Activated CD8-positive, alpha-beta T cell treated with anti-CD3 and anti-CD28 coated beads, Interleukin-2, amount 10 ng/mL, durations not matched to agents 7 days and 5 days (primary cell): ENCODE results near the gene WWOX. TPM values are rescaled to one million over a fixed set of nuclear protein-coding genes. Genes with fewer than 3 reads are reported as not detected.
A peak's percentile ranks its signal among the peaks of the same experiment; 100 is the strongest.

Experiments
- ATAC-seq: fragments of 150-1000 bp; cut with Tn5 transposase; one replicate; pipeline ENCODE4 v1.10.0; 2021; ENCODE audit warnings: moderate library complexity
- CTCF ChIA-PET: fragments of 350-600 bp; sonication (Branson Sonifier 250); formaldehyde crosslinking; loops from one replicate; lab custom pipeline; 2021; ENCODE audit warnings: antibody characterized with exemption; lab: Charles Lee
- POLR2A ChIA-PET: fragments of 350-600 bp; sonication (Branson Sonifier 250); formaldehyde crosslinking; loops from one replicate; lab custom pipeline; 2021; ENCODE audit warnings: antibody characterized with exemption; lab: Charles Lee
- DNase-seq: peaks from one replicate; pipeline ENCODE4 v3.0.0-alpha.2; 2020
- H3K27ac Mint-ChIP-seq: one replicate; pipeline ENCODE4 v1.8.0; 2021; ENCODE audit warnings: mild to moderate bottlenecking, mixed read lengths
- H3K27me3 Mint-ChIP-seq: one replicate; pipeline ENCODE4 v1.8.0; 2021; ENCODE audit warnings: low read depth, mixed read lengths
- H3K36me3 Mint-ChIP-seq: one replicate; pipeline ENCODE4 v1.8.0; 2021; ENCODE audit warnings: low read depth, mixed read lengths
- H3K4me1 Mint-ChIP-seq: one replicate; pipeline ENCODE4 v1.8.0; 2021; ENCODE audit warnings: low read depth, mixed read lengths
- H3K4me3 Mint-ChIP-seq: one replicate; pipeline ENCODE4 v1.8.0; 2021; ENCODE audit warnings: mild to moderate bottlenecking, mixed read lengths
- H3K9me3 Mint-ChIP-seq: one replicate; pipeline ENCODE4 v1.8.0; 2022; ENCODE audit warnings: mixed read lengths; ENCODE audit not compliant: insufficient read depth
- total RNA-seq, 2 experiments: library from RNA; stranded (reverse); gene quantifications; one replicate each; pipeline ENCODE4 v1.2.3, GENCODE V29; 2021

The WWOX gene
- total RNA-seq, 2 experiments from 2014 or later: 34.4 to 34.9 TPM

DNA sequence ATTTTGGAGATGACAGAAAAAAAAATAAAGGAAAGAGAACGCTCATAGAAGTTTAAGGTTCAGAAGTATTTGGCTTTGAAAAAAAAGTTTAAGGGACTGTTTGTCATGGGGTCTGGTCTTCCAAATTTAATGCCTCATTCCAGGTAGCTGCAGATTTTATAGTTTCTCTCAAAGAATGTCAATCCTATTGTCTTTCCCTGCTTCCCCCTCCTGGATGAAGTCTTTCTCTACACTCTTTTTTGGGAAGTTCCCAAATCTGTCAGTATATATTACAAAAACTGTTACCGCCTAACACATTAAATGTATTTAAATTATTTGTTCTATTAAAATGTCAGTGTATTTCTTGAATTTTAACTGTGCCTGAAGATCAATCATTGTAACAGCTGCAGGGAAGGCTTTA is 1043.6 kb downstream of the WWOX start:
- POLR2A ChIA-PET: no interaction called here
- no peak for ATAC-seq
- Mint-ChIP-seq H3K9me3 (no peaks in the 10 kb centered on the region), H3K27ac (no peak overlapping the region), H3K4me3 (no peak overlapping the region), H3K4me1 (no peaks in the 10 kb centered on the region), H3K27me3 (peaks cover 3% of the 10 kb centered on the region), H3K36me3 (no peaks in the 10 kb centered on the region)
- DNase-seq: no peak
- CTCF ChIA-PET: no interaction called here

DNA sequence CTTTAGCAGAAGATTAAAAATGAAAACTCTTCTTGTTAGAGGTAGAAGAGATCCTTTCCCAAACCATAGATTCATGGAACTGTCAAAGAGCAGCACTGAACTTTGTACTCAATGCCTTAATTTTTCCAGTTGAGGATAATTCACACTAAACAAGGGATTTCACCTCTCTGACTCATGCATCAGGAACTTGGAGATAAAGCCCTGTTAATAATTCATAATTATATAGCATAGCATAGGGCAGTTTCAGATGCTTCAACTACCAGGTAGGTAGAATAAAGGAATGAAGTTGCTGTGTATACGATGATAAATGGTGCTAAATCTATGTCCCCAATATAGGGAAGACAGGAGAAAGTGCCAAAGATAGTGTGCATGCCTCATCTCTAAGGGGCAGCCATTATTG is 1050.7 kb downstream of the WWOX start:
- no peaks in the 10 kb centered on the region for H3K9me3 Mint-ChIP-seq
- H3K4me1 Mint-ChIP-seq: no peaks in the 10 kb centered on the region
- no peaks in the 10 kb centered on the region for H3K36me3 Mint-ChIP-seq
- no peak overlapping the region for H3K4me3 Mint-ChIP-seq
- ATAC-seq: no peak
- H3K27me3 Mint-ChIP-seq: peaks cover 3% of the 10 kb centered on the region
- POLR2A ChIA-PET: no interaction called here
- DNase-seq: no peak
- CTCF ChIA-PET: interaction anchor here (1.3 kb wide), 1 partner anchor 12 kb away, joined by 4 read pairs; no protein-coding TSS in a partner anchor
- no peak overlapping the region for H3K27ac Mint-ChIP-seq

DNA sequence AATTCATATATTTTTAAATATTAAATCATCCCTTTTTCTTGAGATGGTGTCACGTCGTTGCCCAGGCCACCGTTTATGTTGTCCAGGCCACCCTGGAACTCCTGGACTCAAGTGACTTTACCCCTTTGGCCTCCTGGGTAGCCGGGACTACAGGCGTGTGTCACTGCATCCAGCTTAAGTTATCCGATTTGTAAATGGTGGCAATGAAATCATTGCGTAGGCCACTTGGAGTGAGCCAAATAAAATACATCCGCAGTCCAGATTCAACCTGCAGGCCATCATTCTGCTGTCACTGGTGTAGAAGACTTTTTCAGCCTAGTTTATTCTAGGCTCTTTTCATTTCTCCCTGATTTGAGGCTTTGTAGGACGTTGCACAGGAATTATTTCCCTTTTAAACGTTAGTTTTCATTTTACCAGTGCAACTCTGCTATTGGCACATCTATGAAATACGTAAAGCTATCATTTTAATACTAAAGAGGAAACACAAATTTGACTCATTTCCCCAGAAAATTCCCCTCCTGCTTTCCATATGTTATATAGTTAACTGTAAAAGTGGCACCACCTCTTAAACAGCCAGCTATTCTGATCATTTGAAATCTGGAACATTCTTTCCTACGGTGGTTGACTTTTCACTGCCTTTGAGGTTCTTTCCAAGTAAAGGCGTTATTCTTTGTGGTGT is 1051.3 kb downstream of the WWOX start:
- no peak overlapping the region for H3K4me3 Mint-ChIP-seq
- DNase-seq (no peak), ATAC-seq (no peak)
- H3K4me1 Mint-ChIP-seq: peaks cover 2% of the 10 kb centered on the region
- H3K36me3 Mint-ChIP-seq: no peaks in the 10 kb centered on the region
- ChIA-PET CTCF (no interaction called here), POLR2A (no interaction called here)
- H3K9me3 Mint-ChIP-seq: no peaks in the 10 kb centered on the region
- peaks cover 3% of the 10 kb centered on the region for H3K27me3 Mint-ChIP-seq
- no peak overlapping the region for H3K27ac Mint-ChIP-seq

DNA sequence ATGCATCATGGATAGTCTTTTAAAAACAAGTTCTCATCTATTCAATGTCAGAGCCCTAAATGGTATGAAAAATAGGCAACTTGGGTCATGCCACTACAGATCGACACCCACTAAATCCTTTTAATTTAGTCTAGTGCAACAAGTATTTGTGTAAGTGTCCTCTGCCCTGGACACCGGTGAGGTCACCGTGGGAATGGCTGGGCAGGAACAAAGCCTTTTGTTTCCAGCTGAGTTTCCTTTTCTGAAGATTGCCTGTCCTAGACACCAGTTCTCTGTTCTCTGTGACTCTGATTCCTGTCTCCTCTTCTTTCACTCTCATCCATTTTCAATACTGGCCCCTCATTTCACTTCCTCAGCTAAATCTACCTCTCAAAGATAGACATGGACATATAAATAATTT is 1054.6 kb downstream of the WWOX start:
- ChIA-PET CTCF (no interaction called here), POLR2A (no interaction called here)
- no peak overlapping the region for H3K4me3 Mint-ChIP-seq
- H3K9me3 Mint-ChIP-seq: no peaks in the 10 kb centered on the region
- H3K4me1 Mint-ChIP-seq: peaks cover 19% of the 10 kb centered on the region
- H3K27ac Mint-ChIP-seq: no peak overlapping the region
- no peak for ATAC-seq
- peaks cover 4% of the 10 kb centered on the region for H3K27me3 Mint-ChIP-seq
- H3K36me3 Mint-ChIP-seq: no peaks in the 10 kb centered on the region
- DNase-seq: no peak

DNA sequence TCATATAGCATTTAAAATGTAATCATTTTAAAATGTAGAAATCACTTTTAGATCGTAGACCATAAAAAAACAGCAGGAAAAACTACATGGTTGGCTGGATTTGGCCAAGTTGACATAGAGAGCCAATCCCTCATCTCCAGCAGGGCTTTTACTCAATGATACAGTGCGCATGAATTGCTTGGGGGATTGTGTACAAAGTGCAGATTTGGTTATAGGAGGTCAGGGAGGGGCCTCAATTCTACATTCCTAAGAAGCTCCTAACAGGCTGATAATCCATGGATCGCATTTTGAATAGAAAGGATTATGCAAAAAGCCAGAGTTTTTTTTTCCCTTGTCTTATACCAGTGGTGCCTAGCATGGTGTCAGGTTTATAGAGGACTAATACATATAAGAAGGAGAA is 1056.0 kb downstream of the WWOX start:
- DNase-seq (no peak), ATAC-seq (no peak)
- Mint-ChIP-seq H3K36me3 (no peaks in the 10 kb centered on the region), H3K4me3 (no peak overlapping the region), H3K27ac (no peak overlapping the region), H3K4me1 (peaks cover 19% of the 10 kb centered on the region), H3K27me3 (peaks cover 4% of the 10 kb centered on the region), H3K9me3 (no peaks in the 10 kb centered on the region)
- CTCF ChIA-PET: no interaction called here
- POLR2A ChIA-PET: interaction anchor here (0.6 kb wide), 1 partner anchor 12 kb away, joined by 4 read pairs; no protein-coding TSS in a partner anchor

DNA sequence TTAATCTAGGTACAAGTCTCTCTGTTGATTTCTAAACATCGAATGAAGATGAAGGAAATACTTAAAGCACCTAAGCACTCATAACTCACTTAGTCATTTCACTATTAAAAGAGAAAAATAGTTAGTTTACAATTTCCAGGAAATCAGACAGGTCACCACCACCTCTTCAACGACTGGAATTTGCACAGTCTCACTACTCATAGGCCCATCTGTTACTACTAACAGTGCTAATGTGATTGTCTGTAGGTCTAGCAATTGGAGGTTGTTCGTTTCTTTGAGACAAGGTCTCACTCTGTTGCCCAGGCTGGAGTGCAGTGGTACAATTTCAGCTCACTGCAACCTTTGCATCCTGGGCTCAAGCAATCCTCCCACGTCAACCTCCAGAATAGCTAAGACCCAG is 1056.5 kb downstream of the WWOX start:
- CTCF ChIA-PET: no interaction called here
- DNase-seq (no peak), ATAC-seq (no peak)
- Mint-ChIP-seq H3K27ac (no peak overlapping the region), H3K4me3 (no peak overlapping the region), H3K9me3 (no peaks in the 10 kb centered on the region), H3K27me3 (peaks cover 4% of the 10 kb centered on the region), H3K36me3 (no peaks in the 10 kb centered on the region), H3K4me1 (peaks cover 19% of the 10 kb centered on the region)
- POLR2A ChIA-PET: no interaction called here

DNA sequence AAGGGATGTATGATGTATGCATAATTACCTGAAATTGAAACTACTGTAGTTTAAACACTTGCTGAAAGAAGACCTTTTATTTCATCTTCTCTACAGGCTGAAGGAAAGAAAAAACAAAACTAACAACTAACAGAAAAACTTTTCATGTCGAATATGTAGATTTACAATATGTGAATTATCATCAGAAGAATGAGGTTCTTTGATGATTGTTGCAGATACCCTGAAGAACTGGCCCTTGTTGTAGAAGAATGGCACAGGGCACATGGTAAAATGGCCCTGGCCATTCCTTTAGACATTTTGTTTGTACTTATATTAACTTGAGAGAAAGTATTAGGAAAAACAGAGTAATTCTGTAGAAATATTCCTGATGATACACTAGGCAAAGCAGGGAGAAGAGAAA is 1057.3 kb downstream of the WWOX start:
- no peak overlapping the region for H3K4me3 Mint-ChIP-seq
- ATAC-seq: no peak

DNA sequence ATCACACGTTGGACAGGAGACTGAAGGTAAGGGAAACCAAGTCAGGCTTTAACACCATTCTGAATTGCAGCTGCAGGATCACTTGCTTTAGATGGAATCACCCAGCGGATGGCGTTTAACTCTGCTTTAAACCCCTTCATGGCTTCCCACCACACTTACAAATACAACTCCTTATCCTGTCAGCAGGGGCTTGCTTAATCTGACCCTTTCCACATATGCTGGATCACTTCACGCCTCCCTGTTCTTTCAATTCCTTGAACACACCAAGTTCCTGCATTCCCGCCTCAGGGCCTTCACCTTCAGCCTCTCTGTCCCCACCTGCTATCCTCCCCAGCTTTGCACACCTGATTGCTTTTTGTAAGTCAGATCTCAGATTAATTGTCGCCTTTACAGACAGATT is 1058.9 kb downstream of the WWOX start:
- Mint-ChIP-seq H3K27me3 (peaks cover 4% of the 10 kb centered on the region), H3K9me3 (no peaks in the 10 kb centered on the region), H3K4me1 (peaks cover 21% of the 10 kb centered on the region), H3K27ac (no peak overlapping the region), H3K4me3 (no peak overlapping the region), H3K36me3 (no peaks in the 10 kb centered on the region)
- DNase-seq (no peak), ATAC-seq (no peak)
- CTCF ChIA-PET: no interaction called here
- POLR2A ChIA-PET: no interaction called here

More for the DNA sequence above, 1057.3 kb downstream of the WWOX start:
- Mint-ChIP-seq H3K4me1 (peaks cover 19% of the 10 kb centered on the region), H3K9me3 (no peaks in the 10 kb centered on the region), H3K27me3 (peaks cover 4% of the 10 kb centered on the region), H3K27ac (no peak overlapping the region), H3K36me3 (no peaks in the 10 kb centered on the region)
- CTCF ChIA-PET: no interaction called here
- DNase-seq: no peak
- POLR2A ChIA-PET: no interaction called here

DNA sequence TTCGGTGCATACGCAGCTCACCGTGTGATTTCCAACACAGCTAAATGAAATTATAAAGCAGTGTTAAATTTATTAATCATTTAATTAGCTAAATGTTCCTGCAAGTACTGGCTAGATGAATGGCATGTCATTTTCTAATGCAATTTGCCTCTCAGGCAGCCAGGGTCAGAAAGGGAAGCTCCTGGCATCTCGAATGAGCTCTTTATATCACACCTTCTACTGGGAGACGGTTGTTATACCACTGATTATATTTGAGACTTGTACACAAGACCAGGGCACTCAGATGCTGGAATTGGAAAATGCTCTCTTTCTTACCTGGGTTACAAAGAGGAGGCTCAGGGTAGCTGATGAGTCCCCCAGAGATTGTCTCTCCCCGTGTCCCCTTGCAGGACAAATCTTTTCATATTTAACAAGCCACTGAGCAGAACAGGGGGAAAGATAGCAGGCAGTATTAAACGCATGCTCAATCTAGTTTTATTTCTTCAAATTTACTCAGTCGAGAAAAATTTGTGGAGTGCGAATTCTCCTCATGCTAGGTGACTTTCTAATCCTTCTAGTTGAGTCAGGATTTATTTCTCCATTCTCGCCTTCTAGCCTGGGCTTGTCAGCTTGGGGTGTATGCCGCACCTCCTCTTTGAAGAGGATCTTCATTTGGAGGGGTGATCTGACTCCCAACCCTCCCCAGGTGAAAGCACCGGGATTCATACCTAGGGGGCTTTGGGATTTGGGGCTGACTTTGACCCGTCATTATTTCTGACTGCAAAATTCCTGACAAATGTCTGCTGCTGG is 1060.0 kb downstream of the WWOX start:
- ChIA-PET CTCF (no interaction called here), POLR2A (no interaction called here)
- Mint-ChIP-seq H3K36me3 (no peaks in the 10 kb centered on the region), H3K9me3 (no peaks in the 10 kb centered on the region), H3K4me1 (peaks cover 29% of the 10 kb centered on the region), H3K27me3 (peaks cover 4% of the 10 kb centered on the region), H3K27ac (no peak overlapping the region), H3K4me3 (no peak overlapping the region)
- no peak for ATAC-seq
- DNase-seq: no peak

DNA sequence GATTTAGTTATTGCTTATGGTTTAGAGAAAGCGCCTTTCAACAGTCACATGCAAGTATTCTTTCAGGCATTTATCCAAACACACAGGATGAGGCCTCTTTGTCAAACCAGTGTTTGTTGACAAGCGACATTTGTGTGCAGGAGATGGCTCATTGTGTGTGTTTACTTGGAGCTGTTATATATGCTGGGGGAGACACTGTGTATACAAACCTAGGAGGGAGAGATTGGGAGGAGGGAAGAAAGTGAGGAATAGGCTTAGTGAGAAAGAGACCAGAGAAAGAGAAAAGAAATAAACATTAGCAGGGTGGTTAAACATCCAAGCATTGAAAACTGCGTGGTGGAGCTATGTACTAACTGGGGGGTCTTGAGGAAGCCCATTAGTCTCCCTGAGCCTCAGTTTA is 1063.5 kb downstream of the WWOX start:
- no peak overlapping the region for H3K4me3 Mint-ChIP-seq
- H3K9me3 Mint-ChIP-seq: peaks cover 7% of the 10 kb centered on the region
- H3K27me3 Mint-ChIP-seq: peaks cover 4% of the 10 kb centered on the region
- H3K36me3 Mint-ChIP-seq: peaks cover under 1% of the 10 kb centered on the region
- ATAC-seq: no peak
- ChIA-PET POLR2A (no interaction called here), CTCF (interaction anchor here (1.2 to 1.4 kb wide), 2 partner anchors 16 to 392 kb away, joined by 3 read pairs; no protein-coding TSS in a partner anchor)
- no peak overlapping the region for H3K27ac Mint-ChIP-seq
- peaks cover 13% of the 10 kb centered on the region for H3K4me1 Mint-ChIP-seq
- no peak for DNase-seq

DNA sequence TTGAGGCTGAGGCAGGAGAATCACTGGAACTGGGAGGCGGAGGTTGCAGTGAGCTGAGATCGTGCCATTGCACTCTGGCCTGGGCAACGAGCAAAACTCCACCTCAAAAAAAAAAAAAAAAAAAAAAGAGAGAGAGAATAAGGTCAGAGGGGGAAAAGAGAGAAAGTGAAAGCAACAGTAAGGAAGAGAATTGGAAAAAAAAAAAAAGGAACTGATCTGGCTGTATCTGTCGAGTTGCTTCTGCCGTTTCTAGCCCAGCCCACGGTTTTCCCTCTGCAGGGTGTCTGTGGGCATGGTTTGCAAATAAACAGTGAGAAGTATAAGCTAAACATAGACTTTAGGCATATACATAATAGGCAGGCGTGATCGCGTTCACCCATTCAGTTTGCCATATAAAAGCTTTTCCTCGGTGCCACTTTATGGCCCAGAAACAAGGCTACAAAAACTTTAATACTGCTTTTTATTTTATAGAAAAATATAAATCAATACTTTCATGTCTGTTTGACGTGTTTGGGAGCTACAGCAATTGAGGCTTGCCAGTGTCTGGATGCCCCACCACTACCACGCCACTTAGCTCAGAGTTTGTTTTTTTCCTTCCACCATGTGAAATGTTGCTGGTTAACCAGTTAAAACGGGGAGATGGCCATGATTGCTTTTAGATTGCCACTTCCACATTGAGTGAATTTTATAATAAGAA is 1064.4 kb downstream of the WWOX start:
- H3K4me3 Mint-ChIP-seq: peak overlapping the region; percentile 69
- H3K4me1 Mint-ChIP-seq: peaks cover 16% of the 10 kb centered on the region
- POLR2A ChIA-PET: interaction anchor here (0.5 kb wide), 1 partner anchor 273 kb away, joined by 3 read pairs; no protein-coding TSS in a partner anchor
- H3K27ac Mint-ChIP-seq: peak overlapping the region; percentile 62
- ATAC-seq: peak; percentile 49
- CTCF ChIA-PET: interaction anchor here (0.7 to 1.4 kb wide), 3 partner anchors 10 to 393 kb away, joined by 3 read pairs; no protein-coding TSS in a partner anchor
- DNase-seq: no peak
- H3K9me3 Mint-ChIP-seq: peaks cover 11% of the 10 kb centered on the region
- H3K36me3 Mint-ChIP-seq: peaks cover 4% of the 10 kb centered on the region
- no peaks in the 10 kb centered on the region for H3K27me3 Mint-ChIP-seq
